GM12801 (cell line): ENCODE data around the gene MFSD1.

Experiments
- CTCF ChIP-seq: IDR thresholded peaks from one replicate; pipeline ENCODE4 v1.5.1; 2011; ENCODE audit warnings: control low read depth; ENCODE audit not compliant: insufficient read length; ENCODE audit errors: extremely low read depth

MFSD1 gene

GRCh38 chr3:158839966-158840365 lies 38.1 kb downstream of the MFSD1 start:
- no peak for TF ChIP-seq CTCF

DNA sequence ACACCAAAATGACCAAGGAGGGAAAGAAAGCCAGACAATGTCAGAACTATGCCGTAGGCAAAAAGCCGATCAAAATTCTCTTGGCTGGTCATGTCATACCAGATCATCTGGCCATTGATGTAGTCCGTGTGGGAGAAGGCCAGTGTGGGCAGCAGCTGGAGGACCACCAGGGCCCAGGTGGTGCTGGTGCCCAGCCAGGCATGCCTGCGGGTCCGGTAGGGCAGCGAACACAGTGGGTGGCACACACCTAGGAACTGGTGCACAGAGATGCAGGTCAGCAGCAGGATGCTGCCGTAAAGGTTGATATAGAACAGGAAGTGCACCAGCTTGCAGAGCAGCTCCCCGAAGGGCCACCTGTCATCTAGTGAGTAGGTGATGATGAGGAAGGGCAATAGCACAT lies 39.5 kb downstream of the MFSD1 start:
- TF ChIP-seq CTCF: no peak

- TF ChIP-seq CTCF: no peak
These were observed 41.1 kb downstream of the MFSD1 start for GRCh38 chr3:158842976-158843375.

GRCh38 chr3:158845765-158846350 lies 44.0 kb downstream of the MFSD1 start:
- TF ChIP-seq CTCF: no peak

GRCh38 chr3:158846803-158847451 lies 45.1 kb downstream of the MFSD1 start:
- no peak for TF ChIP-seq CTCF

GRCh38 chr3:158847452-158847821 lies 45.6 kb downstream of the MFSD1 start:
- TF ChIP-seq CTCF: no peak

- TF ChIP-seq CTCF: no peak
These were observed 46.0 kb downstream of the MFSD1 start for GRCh38 chr3:158847885-158848284.

DNA sequence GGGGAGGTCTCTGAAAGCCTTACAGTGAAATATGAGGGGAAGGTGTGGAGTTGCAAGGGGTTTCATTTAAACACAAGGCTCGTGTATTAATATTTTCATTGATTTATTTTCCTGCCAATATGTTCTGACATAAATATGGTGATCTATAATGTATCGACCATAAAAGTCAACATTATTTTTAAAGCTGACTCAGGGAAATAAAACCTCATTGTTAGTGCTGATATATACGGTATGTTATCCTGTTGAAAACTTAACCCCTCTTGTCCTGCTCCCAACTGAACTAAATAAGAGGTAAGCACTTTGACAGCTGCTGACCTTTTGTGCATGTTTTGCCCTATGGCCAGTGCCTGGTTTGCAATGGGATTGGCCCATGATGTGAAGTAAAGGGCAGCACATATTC lies 47.9 kb downstream of the MFSD1 start:
- TF ChIP-seq CTCF: no peak
